AG09319 (cell line): ENCODE data around the gene ANO10.

ENCODE experiments used
- DNase-seq: peaks from one replicate; pipeline ENCODE4 v3.0.0-alpha.2; 2010; ENCODE audit warnings: low read depth; ENCODE audit errors: extremely low read depth
- TF ChIP-seq, protein P1 (sequence below): IDR thresholded peaks from 2 replicates; pipeline ENCODE4 v1.5.1; 2011; ENCODE audit warnings: low read depth, mild to moderate bottlenecking, inconsistent platforms, low read length, moderate library complexity

ANO10 gene

DNA sequence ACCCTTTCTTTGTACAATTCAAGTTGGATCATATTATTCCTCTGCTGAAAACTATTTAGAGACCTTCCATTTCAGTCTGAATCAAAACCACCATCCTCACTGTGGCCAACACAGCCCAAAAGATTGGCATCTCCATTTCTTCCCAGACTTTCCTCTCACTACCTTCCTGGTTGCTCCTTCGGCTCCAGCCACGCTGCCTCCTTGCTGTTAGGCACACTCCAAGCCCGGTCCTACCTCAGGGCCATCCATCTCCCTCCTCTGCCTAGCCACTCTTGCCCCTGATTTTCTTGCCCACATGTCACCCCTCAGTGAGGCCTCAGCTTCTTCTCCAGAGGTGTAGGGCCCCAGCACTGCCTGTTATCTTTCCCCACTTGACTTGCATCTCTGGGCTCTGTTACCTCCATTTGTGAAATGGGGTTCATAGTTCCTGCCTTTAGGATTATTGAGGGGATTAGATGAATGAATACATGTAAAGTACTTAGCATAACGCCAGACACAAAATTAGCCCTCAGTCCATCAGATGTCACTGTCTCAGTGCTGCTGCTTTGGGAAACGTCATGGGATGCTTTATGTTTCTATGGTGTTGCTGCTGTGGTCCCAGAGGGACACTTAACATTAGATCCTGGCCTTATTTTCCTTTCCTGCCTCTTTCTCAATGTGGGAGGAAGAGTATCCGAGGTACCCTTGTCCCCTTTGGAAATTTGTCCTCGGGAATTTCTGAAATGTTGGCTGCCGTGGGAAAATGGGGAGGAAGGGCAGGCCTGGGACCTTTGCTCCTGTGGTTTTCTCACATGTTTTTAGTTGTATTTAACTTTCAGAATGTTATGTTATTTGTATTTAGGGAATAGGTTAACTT lies 304.1 kb downstream of the ANO10 start:
- TF ChIP-seq, protein P1, sequence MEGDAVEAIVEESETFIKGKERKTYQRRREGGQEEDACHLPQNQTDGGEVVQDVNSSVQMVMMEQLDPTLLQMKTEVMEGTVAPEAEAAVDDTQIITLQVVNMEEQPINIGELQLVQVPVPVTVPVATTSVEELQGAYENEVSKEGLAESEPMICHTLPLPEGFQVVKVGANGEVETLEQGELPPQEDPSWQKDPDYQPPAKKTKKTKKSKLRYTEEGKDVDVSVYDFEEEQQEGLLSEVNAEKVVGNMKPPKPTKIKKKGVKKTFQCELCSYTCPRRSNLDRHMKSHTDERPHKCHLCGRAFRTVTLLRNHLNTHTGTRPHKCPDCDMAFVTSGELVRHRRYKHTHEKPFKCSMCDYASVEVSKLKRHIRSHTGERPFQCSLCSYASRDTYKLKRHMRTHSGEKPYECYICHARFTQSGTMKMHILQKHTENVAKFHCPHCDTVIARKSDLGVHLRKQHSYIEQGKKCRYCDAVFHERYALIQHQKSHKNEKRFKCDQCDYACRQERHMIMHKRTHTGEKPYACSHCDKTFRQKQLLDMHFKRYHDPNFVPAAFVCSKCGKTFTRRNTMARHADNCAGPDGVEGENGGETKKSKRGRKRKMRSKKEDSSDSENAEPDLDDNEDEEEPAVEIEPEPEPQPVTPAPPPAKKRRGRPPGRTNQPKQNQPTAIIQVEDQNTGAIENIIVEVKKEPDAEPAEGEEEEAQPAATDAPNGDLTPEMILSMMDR = no peak
- DNase-seq = no peak

DNA sequence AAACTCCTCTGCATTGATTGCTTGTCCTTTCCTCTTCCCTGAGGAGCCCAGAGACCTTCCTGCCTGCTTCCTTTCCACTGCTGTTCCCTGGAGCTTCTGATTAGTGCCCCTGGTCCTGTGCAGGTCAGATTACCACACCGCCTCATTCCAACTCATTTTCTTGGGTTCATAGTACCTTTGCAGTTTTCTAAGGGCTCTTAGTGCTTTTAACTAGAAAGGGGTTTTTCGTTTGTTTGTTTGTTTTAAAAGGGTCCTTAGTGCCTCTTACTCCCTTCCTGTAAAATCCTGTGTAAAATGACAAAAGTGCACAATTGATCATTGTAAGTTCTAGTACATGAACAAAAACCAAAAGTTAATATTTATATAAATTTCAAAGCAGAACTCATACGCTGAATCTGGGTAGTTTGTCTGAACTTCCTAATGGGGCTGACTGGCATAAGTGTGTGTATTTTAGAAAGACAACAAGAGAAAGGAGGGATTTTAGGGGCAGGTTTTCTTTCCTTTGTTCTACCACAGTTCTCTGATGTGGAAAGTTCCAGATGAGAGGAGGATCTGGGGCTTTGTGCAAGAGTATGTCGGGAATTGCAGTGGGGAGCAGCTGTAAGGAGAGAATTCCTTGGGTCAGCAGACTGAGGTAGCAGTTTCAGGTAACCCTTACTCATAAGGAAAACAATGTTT lies 304.9 kb downstream of the ANO10 start:
- no peak for DNase-seq
- TF ChIP-seq, protein P1 = no peak
